SIG-M5 treated with dmso at 0.1 percent for 504 hours (cell line): ENCODE measurements around the gene KLRK1.
"Not testable (repeated sequence)": the region's sequence is repeated elsewhere in the genome, so short reads cannot be mapped to it uniquely, and the experiment has no call there.

Experiments
- DNase-seq: peaks from one replicate; lab custom pipeline; 2025; ENCODE audit not compliant: unreplicated experiment; lab: John Stamatoyannopoulos, UW

Gene KLRK1

DNA sequence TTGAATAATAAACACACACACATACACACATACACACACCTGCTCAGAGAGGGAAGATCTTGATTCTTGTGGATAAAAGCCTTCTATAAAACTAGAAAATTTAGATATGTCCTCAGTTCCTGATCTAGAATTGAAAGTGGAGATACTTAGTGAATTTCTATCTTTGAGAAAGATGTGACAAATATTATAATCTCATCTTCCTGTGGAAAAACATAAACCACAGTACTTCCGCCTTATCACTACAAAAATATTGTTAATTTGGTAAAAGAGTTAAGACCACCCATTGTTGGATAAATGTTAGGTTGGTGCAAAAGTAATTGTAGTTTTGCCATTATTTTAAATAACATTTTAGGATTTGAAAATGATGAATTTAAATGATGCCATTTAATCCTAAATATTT lies at the start of gene KLRK1:
KLRK1 (minus strand) TSS at position 138 of the 400 bp plus-strand sequence. CDS start 1,231 bp downstream, outside the sequence.
- no peak for DNase-seq

DNA sequence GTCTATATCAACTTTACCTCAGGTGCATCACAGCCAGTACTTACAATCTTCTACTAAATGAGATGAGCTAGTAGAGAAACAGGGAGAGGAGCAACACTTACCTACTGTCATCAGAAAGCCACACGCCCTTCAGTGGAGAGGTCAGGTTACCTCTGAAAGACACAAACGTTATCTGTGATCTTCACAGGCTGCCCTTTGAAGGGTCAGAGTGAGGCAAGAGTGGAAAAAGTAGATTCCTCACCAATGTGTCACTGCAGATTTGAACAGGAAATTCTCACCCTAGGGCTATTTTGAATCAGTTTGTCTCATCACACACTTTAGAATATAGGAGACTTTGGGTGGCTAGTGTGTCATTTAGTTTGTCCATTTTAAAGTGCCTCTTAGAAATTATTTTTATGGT lies 47.8 kb upstream of the KLRK1 start:
- not testable (repeated sequence) for DNase-seq

DNA sequence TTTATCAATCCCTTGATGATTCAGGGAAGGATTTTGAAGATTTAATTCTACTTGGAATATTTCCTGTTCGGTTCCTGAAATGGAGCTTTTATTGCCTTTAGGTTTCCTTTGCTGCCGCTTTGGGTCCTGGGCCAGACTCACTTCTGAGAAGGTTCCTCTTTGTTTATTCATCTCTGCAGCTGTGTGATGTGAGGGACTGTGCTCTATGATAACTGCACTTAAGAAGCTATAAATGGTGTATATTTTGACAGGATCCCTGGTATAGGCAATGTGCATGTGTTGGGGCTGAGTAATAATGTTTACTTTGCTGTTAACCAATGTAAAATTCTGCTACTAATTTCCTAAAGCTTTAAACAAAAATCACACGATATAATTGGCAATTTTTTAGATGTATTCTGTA lies 46.0 kb upstream of the KLRK1 start, which contains the start of gene KLRC2:
KLRC2 (minus strand) TSS at position 195 of the 400 bp plus-strand sequence; CDS start at position 171, 24 bp downstream.
- peak; percentile 32 for DNase-seq

DNA sequence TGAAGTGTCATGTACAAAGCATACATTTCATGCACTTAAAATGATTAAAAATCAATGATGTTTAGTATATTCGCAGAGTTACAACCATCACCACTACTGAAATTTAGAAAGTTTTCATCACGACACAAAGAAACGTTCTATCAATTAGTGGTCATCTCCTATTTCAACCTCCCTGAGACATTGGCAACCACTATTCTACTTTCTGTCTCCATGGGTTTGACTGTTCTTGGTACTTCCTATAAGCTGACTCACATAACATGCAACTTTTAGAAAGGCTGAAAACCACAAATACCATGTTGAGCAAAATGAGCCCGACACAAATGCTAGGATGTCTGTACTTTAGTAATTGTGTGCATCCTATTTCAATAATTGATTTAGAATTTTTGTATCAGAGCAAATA lies 40.8 kb upstream of the KLRK1 start:
- DNase-seq, result not testable (repeated sequence)

DNA sequence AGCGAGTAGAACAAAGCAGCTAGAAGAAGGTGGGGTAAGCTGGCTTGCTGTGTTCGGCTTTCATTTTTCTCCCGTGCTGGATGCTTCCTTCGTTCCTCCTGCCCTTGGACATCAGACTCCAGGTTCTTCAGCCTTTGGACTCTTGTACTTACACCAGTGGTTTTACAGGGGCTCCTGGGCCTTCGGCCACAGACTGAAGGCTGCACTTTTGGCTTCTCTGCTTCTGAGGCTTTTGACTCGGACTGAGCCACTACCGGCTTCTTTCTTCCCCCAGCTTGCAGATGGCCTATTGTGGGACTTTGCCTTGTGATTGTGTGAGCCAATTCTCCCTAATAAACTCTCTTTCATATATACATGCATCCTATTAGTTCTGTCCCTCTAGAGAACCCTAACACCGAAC lies 36.1 kb upstream of the KLRK1 start:
- DNase-seq, result not testable (repeated sequence)

DNA sequence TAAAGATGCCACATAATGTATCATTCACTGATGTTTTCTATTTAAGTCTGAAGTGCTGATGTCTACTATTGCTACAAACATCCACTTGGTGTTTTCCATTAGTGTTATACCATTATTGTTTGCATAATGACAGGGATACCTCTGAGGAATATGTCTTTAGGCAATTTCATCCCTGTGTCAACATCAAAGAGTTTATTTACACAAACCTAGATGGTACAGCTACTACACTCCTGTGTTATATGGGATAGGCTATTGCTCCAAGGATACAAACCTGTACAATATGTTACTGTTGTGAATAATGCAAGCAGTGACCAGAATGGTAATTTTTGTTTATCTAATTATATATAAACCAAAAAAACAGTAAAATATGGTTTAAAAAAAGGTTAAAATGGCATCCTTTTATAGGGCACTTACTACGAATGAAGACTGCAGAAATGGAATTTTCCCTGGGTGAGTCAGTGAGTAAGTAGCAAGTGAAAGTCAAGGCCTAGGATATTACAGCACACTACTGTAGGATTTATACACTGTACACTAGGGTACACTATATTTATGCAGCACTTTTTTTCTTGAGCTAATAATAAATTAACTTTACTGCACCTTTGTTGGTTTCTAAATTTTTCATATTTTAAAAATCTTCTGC lies 34.5 kb upstream of the KLRK1 start:
- not testable (repeated sequence) for DNase-seq

DNA sequence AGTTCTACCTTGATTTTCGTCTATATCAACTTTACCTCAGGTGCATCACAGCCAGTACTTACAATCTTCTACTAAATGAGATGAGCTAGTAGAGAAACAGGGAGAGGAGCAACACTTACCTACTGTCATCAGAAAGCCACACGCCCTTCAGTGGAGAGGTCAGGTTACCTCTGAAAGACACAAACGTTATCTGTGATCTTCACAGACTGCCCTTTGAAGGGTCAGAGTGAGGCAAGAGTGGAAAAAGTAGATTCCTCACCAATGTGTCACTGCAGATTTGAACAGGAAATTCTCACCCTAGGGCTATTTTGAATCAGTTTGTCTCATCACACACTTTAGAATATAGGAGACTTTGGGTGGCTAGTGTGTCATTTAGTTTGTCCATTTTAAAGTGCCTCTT lies 32.3 kb upstream of the KLRK1 start:
- DNase-seq, result not testable (repeated sequence)

DNA sequence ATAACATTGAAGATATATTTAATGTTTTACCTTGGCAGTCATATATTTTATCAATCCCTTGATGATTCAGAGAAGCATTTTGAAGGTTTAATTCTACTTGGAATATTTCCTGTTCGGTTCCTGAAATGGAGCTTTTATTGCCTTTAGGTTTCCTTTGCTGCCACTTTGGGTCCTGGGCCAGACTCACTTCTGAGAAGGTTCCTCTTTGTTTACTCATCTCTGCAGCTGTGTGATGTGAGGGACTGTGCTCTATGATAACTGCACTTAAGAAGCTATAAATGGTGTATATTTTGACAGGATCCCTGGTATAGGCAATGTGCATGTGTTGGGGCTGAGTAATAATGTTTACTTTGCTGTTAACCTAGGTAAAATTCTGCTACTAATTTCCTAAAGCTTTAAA lies 30.5 kb upstream of the KLRK1 start, which contains the start of gene KLRC3:
KLRC3 (minus strand) TSS at position 262 of the 400 bp plus-strand sequence; CDS start at position 217, 45 bp downstream.
- DNase-seq, result not testable (repeated sequence)

DNA sequence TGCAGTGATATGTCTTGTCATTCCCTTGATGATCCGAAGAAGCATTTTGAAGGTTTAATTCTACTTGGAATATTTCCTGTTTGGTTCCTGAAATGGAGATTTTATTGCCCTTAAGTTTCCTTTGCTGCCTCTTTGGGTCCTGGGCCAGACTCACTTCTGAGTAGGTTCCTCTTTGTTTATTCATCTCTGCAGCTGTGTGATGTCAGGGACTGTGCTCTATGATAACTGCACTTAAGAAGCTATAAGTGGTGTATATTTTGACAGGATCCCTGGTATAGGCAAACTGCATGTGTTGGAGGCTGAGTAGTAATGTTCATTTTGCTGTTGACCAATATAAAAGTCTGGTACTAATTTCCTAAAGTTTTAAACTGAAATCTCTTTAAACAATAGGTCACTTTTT lies 19.6 kb upstream of the KLRK1 start, which contains the start of gene KLRC4:
KLRC4 (minus strand) TSS at position 366 of the 400 bp plus-strand sequence; CDS start at position 184, 182 bp downstream.
- DNase-seq, result peak; percentile 76

DNA sequence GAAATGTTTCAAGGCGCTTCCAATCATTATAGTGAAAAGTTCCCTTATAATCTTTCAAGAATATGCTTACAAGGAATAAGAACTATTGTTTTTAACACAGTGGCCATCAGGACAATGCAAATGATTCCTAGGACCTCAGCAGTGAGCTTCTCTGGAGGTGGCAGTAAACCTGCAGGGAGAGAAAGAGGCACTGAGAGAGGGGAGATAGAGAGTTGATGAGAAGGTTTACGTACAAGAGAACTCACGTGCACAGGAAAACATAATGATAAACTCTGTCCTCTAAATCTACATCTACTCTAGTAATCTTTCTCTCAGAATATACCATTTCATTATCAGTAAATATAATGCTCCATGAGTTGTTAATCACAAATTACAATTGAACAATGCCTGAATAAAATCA lies 19.0 kb upstream of the KLRK1 start:
- DNase-seq, result no peak

DNA sequence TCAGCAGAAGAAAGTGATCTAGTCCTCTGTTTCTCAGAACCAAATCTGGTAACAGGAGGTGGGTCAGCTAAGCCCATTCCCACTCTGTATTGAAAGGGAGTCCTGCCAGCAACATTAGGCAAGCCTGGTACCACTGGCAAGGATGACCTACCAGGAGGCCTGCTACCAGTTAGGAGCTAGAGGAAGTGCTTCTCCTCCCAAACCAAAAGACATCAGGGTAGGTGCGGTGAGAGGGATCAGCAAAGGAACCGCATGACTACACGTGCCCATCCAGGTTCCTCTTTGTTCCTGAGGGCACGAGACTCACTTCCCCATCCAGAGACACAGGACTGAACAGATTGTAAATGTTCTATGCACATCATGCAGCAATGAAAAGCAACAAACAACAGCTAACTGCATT lies 16.9 kb upstream of the KLRK1 start:
- DNase-seq, result peak; percentile 81

DNA sequence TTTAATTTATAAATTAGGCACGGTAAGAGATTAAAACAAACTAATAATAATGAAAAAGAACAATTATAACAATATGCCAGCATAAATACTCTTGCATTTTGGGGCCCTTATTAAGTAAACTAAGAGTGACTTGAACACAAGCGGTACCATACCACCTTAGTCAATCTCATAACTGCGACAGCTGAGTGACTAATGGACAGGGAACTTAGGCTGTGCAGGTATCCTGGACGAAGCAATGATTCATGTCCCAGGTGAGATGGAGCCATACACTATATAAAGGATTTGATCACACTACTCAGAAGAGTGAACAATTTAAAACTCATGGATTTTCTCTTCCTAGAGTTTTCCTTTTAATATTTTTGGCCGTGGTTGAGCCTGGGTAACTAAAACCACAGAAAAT lies 15.5 kb upstream of the KLRK1 start:
- no peak for DNase-seq

DNA sequence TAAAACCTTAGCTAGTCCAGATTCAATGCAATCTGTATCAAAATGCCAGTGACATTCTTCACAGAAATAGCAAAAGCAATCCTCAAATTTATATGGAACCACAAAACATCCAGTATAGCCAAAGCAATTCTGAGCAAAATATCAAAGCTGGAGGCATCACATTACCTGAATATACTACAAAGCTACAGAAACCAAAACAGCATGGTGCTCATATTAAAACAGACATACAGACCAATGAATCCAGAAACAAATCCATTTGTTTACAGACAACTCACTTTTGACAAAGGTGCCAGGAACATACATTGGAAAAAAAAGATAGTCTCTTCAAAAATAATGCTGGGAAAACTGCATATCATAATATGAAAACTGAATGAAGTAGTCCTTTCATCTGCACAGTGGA lies 15.0 kb upstream of the KLRK1 start:
- DNase-seq, result no peak

DNA sequence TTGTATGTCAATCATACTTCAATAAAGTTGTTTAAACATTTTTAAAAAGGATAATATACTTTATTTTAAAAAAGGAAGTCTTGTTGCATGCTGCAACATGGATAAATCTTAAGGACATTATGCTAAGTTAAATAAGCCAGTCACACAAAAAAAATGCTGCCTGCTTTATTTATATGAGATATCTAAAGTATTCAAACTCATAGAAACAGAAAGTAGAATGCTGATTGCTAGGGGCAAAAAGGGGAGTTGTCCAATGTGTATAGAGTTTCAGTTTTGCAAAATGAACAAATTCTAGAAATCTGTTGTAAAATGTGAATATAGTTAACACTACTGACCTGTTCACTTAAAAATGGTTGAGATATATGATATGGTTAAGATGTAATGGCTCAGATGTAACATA lies 11.0 kb upstream of the KLRK1 start:
- DNase-seq, result no peak

DNA sequence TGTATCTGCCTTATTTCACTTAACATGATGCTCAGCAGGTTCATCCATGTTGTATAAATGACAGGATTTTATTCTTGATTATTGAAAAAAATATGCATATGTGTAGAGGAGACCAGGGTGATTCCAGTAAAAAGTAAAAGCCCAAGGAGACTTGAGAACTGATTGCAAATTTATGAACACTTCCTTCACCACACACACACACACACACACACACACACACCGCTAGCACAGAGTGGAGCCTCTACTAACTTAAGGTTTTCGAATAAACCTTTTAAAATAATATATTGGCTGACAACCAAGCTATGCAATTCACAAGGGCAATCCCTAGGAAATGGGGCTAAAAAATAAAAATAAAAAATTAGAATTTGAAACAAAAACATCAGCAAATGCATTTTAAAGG lies 8.3 kb upstream of the KLRK1 start:
- DNase-seq, result no peak

DNA sequence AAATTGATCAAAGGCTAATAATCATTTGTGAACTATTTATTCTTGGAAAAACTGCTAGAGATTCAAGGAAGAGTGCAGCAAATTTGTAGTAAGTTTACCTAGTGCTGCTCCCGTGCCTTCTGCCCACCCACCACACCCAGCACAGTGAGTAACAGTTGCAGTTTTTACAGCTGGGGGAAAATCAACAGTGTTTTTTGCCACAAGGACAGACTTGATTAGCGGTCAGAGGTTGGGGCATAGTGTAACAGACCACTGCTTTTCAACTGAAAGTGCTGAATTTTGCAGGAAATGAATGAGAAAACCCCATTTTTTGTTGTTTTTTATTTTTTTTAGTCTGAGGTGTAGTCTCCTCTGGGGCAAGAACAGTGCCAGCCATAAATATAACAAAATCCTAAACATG lies 7.5 kb upstream of the KLRK1 start:
- no peak for DNase-seq

DNA sequence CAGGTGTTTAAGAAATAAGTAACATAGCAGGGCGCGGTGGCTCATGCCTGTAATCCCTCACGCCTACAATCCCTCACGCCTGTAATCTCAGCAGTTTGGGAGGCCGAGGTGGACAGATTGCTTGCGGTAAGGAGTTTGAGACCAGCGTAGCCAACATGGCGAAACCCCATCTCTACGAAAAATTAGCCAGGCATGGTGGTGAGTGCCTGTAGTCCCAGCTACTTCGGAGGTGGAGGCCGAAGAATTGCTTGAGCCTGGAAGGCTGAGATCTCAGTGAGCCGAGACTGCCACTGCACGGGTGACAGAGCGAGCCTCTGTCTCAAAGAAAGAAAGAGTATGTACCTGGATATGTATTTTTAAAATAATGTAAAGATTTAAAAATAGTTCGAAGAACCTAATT lies 6.3 kb upstream of the KLRK1 start:
- DNase-seq, result not testable (repeated sequence)

DNA sequence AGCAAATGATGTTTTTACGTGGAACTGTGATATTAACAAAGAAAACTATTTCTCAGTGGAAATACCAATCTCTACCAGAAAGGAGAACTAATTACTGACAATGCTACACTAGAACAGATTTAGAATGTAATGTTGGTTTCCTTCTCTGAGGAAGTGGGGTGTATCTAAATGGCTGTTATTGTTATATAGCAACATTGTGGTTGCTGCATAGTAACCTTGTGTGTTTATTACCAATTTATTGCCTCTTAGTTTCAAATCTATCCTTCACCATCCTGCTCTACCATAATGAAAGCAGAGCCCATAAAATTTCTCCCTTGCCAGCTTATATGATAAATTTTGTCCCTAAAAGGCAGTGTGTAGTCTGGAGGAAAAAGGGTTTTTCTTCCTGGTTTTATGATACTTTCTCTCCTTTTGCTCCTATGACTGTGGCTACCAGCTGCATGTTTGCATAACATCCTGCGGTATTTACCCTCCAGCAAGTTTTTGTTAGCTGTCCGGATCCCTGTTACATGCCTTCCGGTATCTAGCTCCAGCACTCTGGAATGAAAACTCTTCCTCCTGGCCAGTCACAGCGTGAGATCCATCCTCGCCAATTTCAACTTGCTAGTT lies 5.7 kb upstream of the KLRK1 start:
- peak; percentile 97 for DNase-seq

DNA sequence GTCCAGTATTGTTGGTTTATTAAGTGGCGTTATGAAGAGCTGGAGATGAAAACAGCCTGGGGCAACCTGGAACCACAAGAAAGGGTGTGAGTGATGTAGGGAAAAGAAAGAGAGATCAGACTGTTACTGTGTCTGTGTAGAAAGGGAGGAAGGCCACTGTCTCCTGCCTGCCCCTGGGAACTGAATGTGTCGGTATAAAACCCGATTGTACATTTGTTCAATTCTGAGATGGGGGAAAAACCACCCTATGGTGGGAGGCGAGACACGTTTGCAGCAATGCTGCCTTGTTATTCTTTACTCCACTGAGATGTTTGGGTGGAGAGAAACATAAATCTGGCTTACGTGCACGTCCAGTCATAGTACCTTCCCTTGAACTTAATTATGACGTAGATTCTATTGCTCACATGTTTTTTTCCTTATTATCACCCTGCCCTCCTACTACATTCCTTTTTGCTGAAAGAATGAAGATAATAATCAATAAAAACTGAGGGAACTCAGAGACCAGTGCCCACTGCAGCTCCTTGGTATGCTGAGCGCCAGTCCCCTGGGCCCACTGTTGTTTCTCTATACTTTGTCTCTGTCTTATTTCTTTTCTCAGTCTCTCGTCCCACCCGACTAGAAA lies 4.8 kb upstream of the KLRK1 start:
- DNase-seq, result not testable (repeated sequence)

DNA sequence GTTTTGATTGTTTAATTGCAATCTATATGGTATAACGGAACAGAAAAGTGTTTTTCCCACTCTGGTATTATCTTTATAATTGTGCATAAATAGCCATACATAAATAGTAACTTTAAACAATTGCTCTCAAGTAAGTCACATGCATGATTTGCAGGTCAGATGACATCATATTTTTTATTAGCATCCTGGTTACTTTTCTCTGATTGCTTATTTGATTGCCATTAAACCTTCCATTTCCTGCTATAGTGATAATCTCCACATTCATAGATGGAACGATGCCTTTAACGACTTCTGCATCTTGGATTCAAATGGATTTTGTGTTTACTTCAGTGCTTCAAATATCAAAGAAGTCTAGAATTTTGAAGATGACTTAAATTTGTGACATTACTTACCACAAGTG lies 3.5 kb upstream of the KLRK1 start:
- DNase-seq, result no peak

DNA sequence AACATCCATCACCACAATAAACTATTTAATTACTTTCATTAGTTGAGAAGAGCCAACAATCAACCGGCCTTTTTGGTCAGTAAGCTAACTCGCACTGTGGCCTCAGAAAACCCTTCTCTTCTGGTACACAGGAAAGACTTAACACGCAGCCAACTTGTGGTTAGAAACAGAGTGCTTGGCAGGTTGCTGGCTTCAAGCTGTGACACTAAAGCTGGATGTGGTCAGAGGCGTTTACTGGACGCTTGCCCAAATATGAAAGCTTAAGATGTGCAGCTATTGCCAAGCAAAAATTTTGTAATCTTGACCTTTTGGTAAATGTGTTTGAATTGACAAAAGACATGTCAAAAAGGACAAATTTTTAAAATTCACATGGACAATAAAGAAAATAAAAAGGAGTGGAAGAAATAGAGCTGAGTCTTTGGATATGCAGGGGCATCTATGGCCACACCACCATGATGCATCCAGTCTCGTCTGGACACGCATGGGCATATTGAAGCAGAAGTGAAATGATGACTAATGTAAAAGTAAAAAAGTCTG lies 2.6 kb upstream of the KLRK1 start:
- DNase-seq, result peak; percentile 85

DNA sequence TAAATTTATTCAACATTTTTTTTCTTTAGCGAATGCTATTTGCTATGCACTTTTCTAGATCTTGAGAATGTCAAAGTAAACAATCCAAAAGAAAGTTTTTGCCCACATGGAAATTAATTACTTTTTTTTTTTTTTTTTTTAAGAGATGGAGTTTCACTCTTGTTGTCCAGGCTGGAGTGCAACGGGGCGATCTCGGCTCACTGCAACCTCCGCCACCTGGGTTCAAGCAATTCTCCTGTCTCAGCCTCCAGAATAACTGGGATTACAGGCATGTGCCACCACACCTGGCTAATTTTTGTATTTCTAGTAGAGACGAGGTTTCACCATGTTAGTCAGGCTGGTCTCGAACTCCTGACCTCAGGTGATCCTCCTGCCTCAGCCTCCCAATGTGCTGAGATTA lies 1.1 kb upstream of the KLRK1 start:
- not testable (repeated sequence) for DNase-seq
